HG02623 (cell line): Measurements from ENCODE around the gene CTSE.
A peak's percentile ranks its signal among the peaks of the same experiment; 100 is the strongest.
"Not testable (repeated sequence)": the region's sequence is repeated elsewhere in the genome, so short reads cannot be mapped to it uniquely, and the experiment has no call there.

Experiments
- ATAC-seq: cut with Tn5 transposase; IDR thresholded peaks from one replicate; pipeline ENCODE4 v1.9.1; 2021; ENCODE audit warnings: moderate library complexity; ENCODE audit not compliant: unreplicated experiment

The CTSE gene

GRCh38 chr1:206020393-206021007 is 3.2 kb downstream of the CTSE start:
- no peak for ATAC-seq

DNA sequence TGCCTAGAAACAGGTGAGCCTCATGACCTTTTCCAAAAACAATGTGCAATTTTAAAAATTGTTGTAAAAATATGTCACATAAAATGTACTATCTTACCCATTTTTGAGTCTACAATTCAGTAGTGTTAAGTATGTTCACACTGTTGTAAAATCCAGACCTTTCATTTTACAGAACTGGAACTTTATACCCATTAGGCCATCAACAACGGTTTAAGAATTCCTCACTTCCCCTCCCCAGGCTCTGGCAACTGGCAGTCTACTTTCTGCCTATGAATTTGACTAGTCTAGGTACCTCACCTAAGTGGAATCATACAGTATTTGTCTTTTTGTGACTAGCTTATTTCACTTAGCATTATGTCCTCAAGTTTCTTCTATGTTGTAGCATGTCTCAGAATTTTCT is 8.6 kb downstream of the CTSE start:
- no peak for ATAC-seq

- ATAC-seq: no peak
Observed at GRCh38 chr1:206014601-206015000, 9.1 kb downstream of the CTSE start.

DNA sequence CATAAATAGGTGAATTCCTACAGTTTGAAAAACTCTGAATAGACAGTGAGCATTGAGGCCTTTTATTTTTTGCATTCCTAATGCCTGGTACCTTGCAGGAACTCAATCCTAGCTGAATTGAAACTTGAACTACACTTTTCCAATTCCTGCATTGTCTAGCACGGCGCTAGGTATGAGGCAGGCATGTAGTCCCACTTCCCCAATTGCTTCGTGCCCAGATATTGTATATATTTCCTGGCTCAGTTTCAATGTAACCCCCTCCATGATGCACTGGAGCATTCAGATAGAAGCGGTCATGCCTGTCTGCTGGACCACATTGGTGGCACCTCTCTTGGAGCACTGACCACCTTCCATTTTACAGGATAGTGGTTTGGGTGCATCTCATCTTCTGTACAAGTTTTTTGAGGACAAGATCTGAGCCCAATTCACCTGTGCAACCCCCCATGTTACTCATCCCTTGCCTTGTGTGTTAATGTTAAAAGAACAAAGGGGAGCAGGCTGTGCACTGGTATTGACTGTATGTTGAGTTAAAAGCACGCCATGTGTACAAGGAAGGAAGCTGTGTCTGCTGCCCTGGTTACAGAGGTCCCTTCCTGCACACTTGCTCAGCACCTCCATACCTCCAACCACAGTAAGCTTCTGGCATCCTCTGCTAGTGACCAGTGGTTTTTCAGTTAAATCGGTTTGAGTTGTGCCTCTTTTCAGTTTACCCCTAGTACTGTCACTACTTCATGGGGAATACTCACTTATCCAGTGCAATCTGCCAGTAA is 10.5 kb downstream of the CTSE start:
- ATAC-seq: no peak

GRCh38 chr1:206012086-206012859 is 11.4 kb downstream of the CTSE start:
- peak; percentile 94 for ATAC-seq

DNA sequence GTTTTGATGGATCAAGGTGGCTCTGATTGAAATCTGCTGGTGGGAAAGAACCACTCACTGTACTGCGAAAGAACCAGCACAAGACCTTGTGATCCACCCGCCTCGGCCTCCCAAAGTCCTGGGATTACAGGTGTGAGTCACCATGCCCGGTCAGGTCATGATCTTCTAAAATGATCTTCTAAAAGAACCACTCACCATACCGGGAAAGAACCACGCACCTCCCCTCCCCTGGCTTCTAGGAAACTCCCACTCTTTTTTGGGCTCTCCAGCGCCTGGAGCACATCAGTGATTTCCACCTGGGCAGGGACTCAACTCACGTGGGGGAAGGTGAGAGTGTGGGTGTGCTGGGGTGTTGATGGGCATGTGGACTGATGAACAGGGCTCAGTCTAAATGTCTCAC is 12.6 kb downstream of the CTSE start:
- no peak for ATAC-seq

DNA sequence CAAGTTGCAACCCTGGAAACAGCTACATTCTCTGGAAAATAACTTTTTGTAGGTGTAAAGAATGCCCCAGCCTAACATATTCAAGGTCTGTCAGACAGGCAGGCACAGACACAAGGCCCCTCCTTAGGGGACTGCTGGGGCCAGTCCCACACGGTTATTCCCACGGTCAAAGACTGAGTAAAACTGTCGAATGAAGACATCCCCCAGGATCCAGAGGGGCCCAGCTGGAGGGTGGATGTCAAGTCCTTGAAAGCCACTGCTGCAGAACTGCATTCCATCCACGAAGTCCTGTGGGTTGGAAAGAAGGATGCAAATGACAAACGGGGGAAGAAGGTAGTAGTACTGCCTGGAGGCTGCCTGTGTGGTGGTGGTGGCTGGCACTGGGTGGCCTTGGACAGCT is 13.6 kb downstream of the CTSE start:
- no peak for ATAC-seq

- no peak for ATAC-seq
Observed at GRCh38 chr1:206006946-206007345, 16.7 kb downstream of the CTSE start.

GRCh38 chr1:206005778-206006180 is 17.9 kb downstream of the CTSE start:
- no peak for ATAC-seq

- no peak for ATAC-seq
Observed at GRCh38 chr1:206005234-206005633, 18.5 kb downstream of the CTSE start.

GRCh38 chr1:206004826-206005225 is 18.9 kb downstream of the CTSE start:
- no peak for ATAC-seq

DNA sequence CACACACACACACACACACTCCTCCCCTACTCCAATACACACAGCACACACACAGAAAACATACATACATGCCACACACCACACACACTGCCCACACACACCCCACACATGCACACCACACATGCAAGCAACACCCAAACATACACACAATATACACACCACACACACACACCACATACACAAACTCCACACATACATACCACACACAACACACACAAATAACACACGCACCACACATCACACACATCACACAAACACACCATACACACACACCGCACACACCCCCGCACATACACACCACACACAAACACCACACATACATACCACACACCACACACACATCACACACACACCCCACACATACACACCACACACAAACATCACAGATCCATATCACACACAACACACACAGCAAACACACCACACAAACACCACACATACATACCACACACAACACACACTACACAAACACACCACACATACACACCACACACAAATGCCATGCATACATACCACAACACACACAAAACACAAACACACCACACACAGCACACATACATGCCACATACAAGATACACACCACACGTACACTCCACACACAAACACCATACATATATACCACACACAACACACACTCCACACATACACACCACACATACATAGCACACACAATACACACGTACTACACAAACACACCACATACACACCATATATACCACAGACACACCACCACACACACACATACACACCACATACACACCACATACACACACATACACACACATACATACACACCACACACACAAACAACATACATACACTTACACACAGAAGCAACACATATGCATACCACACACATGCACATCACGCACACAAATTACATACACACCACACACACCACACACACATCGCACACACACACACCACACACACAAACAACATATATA is 19.6 kb downstream of the CTSE start:
- no peak for ATAC-seq

DNA sequence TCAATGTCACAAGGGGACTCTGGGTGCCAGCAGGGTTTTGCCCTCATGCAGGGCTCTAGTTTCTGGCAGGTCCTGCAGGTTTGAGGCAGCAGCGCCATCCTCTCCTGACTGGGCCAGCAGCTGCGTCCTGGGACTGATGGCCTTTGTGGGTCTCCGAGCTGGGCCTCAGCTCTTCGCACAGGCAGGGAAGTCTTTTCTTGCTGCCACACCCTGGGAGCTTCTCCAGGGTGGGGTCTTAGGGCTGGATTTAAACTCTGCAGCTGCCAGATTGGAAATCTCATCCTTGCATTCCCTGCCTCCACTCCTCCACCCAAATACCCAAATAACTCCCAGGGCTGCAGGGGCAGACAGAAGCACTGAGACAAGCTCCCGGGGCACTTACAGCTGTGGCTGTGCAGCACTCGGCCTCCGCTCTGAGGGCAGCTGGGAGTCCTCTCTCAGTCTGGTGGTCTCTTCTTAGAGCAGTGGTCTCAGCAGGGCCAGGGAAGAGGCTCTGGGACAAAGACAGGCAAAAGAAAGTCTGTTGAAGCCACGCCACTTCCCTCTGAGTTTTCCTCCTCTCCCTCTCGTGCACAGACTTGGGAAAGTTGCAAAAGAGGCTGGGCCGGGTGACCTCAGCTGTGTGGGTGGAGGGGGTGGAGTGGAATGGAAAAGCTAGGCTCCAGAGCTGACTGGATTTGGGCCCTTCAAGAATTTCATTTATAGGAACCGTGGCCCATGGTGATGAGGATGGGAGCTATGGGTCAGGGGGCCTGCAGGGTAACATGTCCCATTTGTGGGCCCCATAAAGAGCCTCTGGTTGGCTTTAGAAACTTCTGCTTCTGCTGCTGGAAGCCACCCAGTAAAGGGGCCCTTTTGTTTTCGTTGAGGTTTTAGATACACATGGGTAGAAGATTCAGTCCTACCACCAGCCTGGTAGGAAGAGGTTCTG is 20.6 kb downstream of the CTSE start, which contains the start of gene RAB7B:
TSS of gene RAB7B (minus strand) at position 525 of the 931 bp plus-strand sequence. CDS start 9,260 bp downstream, outside the sequence.
- no peak for ATAC-seq

GRCh38 chr1:206002160-206002559 is 21.5 kb downstream of the CTSE start:
- no peak for ATAC-seq

DNA sequence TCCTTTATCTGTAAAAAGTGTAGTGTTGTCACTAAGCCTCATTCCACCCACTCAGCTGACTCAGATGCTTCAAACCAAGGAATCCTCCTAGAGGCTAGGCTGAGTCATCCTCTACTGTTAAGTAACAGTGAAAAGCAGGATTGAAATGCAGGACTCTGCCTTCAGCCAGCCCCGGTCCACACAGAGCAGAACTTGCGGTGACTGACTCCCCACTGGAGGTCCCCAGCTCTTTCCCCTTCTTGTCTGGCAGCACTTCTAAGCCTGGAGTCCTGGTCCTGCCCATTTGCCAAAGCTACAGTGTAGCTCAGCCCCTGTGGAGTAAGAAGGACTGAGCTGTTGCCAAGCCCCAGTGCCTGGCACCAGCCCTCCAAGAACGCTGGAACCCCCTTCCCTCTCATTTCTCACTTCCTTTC is 22.2 kb downstream of the CTSE start:
- ATAC-seq: no peak

DNA sequence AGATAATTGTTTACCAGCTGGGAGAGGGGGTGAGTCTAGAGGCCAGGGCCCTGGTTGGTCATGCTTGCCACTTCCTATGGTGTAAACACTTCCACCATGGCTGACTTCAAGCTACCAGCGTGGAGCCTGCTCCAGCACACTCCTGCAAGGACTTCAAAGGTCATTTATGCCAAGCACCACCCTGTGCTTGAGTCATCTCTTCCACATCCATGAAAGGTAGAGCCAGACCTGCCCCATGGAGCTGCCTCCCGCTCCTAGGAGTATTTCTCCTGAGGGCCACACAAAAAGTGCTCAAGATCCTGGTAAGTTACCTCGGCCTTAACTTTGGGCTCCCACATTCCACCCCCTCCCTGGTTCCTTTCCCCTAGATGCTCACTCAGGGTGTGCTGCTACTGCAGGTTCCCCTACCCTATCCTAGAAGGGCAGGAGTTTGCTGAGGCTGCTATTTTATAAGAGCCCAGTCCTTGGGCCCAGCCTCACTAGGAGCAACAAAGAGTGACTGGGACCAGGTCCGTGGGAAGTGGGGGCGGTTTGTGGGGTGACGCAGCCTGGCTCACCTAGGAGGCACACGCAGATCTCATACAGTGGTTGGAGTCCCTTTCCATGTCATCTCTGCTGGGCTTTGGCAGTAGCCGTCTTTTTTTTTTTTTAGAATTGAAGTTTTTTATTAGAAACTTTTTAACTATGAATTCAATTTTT is 22.9 kb downstream of the CTSE start:
- ATAC-seq: no peak

- no peak for ATAC-seq
Observed at GRCh38 chr1:205998457-205999241, 25.0 kb downstream of the CTSE start.

- not testable (repeated sequence) for ATAC-seq
Observed at GRCh38 chr1:205996641-205997040, 27.1 kb downstream of the CTSE start.
